ENCODE measurements around the gene TNRC6B.

DNA sequence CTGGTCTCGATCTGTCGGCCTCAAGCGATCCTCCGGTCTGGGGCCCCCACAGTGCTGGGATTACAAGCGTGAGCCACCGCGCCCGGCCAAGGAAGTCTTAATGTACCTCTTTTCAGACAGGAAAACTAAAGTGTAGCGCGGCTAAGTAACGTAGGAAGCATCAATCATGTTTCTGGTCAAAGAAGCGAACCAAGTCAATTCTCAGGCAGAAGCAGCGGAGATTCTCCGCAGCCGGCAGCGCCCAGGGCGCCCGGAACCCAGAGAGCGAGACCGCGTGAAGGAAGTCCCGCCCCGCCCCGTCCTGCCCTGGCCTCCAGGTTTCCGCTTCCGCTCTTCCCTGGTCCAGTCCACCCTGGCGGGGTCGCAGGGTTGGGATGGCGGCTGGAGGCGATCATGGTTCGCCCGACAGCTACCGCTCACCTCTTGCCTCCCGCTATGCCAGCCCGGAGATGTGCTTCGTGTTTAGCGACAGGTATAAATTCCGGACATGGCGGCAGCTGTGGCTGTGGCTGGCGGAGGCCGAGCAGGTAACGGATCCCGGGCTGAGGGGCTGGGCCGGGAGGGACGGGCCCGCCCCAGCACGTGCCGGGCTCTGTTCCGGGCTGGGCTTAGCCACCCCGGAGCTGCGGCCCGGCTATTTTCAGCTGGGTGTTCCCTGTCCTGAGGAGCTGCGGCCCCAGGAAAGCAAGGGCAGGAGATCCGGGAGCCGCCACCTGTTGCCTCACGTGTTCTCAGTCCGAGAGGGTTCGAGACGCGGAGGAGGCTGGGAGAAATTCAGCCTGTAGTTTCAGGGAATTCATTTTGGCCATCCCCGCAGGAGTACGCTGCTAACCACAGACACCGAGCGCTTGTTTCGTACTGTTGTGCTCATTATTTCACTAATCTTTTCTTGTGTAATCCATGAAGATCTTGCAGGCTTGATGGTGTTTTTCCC lies 168.7 kb downstream of the TNRC6B start, which contains the start of gene ADSL:
- peak; percentile 98 for TF ChIP-seq GABPA (IDR thresholded peaks at IDR 0.05; ENCODE audit: low read depth)
- TF ChIP-seq, protein P1, sequence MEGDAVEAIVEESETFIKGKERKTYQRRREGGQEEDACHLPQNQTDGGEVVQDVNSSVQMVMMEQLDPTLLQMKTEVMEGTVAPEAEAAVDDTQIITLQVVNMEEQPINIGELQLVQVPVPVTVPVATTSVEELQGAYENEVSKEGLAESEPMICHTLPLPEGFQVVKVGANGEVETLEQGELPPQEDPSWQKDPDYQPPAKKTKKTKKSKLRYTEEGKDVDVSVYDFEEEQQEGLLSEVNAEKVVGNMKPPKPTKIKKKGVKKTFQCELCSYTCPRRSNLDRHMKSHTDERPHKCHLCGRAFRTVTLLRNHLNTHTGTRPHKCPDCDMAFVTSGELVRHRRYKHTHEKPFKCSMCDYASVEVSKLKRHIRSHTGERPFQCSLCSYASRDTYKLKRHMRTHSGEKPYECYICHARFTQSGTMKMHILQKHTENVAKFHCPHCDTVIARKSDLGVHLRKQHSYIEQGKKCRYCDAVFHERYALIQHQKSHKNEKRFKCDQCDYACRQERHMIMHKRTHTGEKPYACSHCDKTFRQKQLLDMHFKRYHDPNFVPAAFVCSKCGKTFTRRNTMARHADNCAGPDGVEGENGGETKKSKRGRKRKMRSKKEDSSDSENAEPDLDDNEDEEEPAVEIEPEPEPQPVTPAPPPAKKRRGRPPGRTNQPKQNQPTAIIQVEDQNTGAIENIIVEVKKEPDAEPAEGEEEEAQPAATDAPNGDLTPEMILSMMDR (IDR thresholded peaks at IDR 0.05; ENCODE audit: insufficient read depth, low read length): no peak
- TF ChIP-seq POLR2AphosphoS5 (IDR thresholded peaks at IDR 0.05; ENCODE audit: low read depth): peak; percentile 97
- TF ChIP-seq, protein P2, sequence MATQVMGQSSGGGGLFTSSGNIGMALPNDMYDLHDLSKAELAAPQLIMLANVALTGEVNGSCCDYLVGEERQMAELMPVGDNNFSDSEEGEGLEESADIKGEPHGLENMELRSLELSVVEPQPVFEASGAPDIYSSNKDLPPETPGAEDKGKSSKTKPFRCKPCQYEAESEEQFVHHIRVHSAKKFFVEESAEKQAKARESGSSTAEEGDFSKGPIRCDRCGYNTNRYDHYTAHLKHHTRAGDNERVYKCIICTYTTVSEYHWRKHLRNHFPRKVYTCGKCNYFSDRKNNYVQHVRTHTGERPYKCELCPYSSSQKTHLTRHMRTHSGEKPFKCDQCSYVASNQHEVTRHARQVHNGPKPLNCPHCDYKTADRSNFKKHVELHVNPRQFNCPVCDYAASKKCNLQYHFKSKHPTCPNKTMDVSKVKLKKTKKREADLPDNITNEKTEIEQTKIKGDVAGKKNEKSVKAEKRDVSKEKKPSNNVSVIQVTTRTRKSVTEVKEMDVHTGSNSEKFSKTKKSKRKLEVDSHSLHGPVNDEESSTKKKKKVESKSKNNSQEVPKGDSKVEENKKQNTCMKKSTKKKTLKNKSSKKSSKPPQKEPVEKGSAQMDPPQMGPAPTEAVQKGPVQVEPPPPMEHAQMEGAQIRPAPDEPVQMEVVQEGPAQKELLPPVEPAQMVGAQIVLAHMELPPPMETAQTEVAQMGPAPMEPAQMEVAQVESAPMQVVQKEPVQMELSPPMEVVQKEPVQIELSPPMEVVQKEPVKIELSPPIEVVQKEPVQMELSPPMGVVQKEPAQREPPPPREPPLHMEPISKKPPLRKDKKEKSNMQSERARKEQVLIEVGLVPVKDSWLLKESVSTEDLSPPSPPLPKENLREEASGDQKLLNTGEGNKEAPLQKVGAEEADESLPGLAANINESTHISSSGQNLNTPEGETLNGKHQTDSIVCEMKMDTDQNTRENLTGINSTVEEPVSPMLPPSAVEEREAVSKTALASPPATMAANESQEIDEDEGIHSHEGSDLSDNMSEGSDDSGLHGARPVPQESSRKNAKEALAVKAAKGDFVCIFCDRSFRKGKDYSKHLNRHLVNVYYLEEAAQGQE (IDR thresholded peaks at IDR 0.05; ENCODE audit: insufficient replicate concordance, low read depth): peak; percentile 59

Data from HL-60 (cell line).